Tibial nerve (tissue), 4 donors: ENCODE results near the gene PTMS.

Experiments used
- CTCF ChIP-seq, 5 experiments: fragments of 200-600 bp in 3 of 5; fragments of 450-650 bp in 2 of 5; sonication (generic) in 3 of 5; IDR thresholded peaks; one replicate each; pipeline ENCODE4 v1.5.1; 2016 to 2019; ENCODE audit warnings: antibody characterized with exemption in 5 of 5, mild to moderate bottlenecking in 3 of 5, moderate library complexity in 2 of 5
- EP300 ChIP-seq, 2 donors: sonication (generic); formaldehyde crosslinking; IDR thresholded peaks; one replicate each; pipeline ENCODE4 v1.6.1; 2017; ENCODE audit warnings: antibody characterized with exemption in 2 of 2, mild to moderate bottlenecking in 1 of 2
- POLR2A ChIP-seq, 2 donors: fragments of 450-650 bp; IDR thresholded peaks; one replicate each; pipeline ENCODE4 v1.6.1; 2017; ENCODE audit warnings: antibody characterized with exemption in 2 of 2, mild to moderate bottlenecking in 2 of 2, moderate library complexity in 2 of 2

GRCh38 chr12:6820166-6820565 lies 54.0 kb downstream of the PTMS start:
- TF ChIP-seq CTCF (IDR thresholded peaks at IDR 0.05), result no peak
- no peak for TF ChIP-seq POLR2A (IDR thresholded peaks at IDR 0.05)
- no peak for TF ChIP-seq EP300 (IDR thresholded peaks at IDR 0.05)
